HEK293 (cell line): ENCODE results near the gene MYLK.

Source experiments
- CTCF ChIA-PET: fragments of 350-600 bp; formaldehyde crosslinking; extraction: SDS; loops from one replicate; lab custom pipeline; 2021; ENCODE audit warnings: antibody characterized with exemption; lab: Yijun Ruan, JAX
- POLR2A ChIA-PET: fragments of 300-600 bp; formaldehyde crosslinking; extraction: SDS; loops from one replicate; lab custom pipeline; 2020; ENCODE audit warnings: antibody characterized with exemption, inconsistent platforms; lab: Yijun Ruan, JAX
- H3K27ac ChIP-seq: fragments of 200-500 bp; sonication (Bioruptor generic); 2 replicates; pipeline ENCODE4 v1.5.1; 2014; ENCODE audit warnings: low read depth, low read length, control low read depth, inconsistent platforms; ENCODE audit errors: extremely low read depth
- H3K36me3 ChIP-seq, 2 experiments: fragments of 200-500 bp in 1 of 2; sonication (Bioruptor generic) in 1 of 2; 1 replicate in 1 of 2; 2 replicates in 1 of 2; pipeline ENCODE4 v1.5.1; 2014 to 2017; ENCODE audit warnings: inconsistent platforms in 2 of 2, low read length in 2 of 2; ENCODE audit not compliant: control insufficient read depth in 2 of 2, insufficient read depth in 1 of 2
- H3K4me1 ChIP-seq: fragments of 200-500 bp; sonication (Bioruptor generic); 2 replicates; pipeline ENCODE4 v1.5.1; 2014; ENCODE audit warnings: mild to moderate bottlenecking, low read length, inconsistent platforms; ENCODE audit not compliant: control insufficient read depth, insufficient read depth
- H3K4me3 ChIP-seq: 2 replicates; pipeline ENCODE4 v1.5.1; 2011; ENCODE audit warnings: low read depth, mild to moderate bottlenecking, control low read depth, low read length, moderate library complexity
- H3K9me3 ChIP-seq: fragments of 200-500 bp; sonication (Bioruptor generic); 2 replicates; pipeline ENCODE4 v1.5.1; 2014; ENCODE audit warnings: low read depth, low read length, inconsistent platforms; ENCODE audit not compliant: control insufficient read depth, insufficient read depth
- AEBP2 ChIP-seq: fragments of 450-650 bp; formaldehyde crosslinking; IDR thresholded peaks from 2 replicates; pipeline ENCODE4 v1.5.1; 2016; ENCODE audit warnings: missing biosample characterization, missing genetic modification characterization, borderline replicate concordance
- IKZF3 ChIP-seq: fragments of 450-650 bp; IDR thresholded peaks from 2 replicates; pipeline ENCODE4 v1.5.0; 2018; ENCODE audit warnings: missing biosample characterization, mild to moderate bottlenecking, missing genetic modification characterization, moderate library complexity
- PRDM1 ChIP-seq: fragments of 450-650 bp; formaldehyde crosslinking; IDR thresholded peaks from 2 replicates; pipeline ENCODE4; 2016; ENCODE audit warnings: missing biosample characterization, missing genetic modification characterization
- ZBTB49 ChIP-seq: fragments of 450-650 bp; formaldehyde crosslinking; IDR thresholded peaks from 2 replicates; pipeline ENCODE4 v1.5.1; 2016; ENCODE audit warnings: missing biosample characterization, missing genetic modification characterization, low read depth
- ZBTB8A ChIP-seq: fragments of 450-650 bp; formaldehyde crosslinking; IDR thresholded peaks from 2 replicates; pipeline ENCODE4 v1.5.1; 2016; ENCODE audit warnings: missing biosample characterization, missing genetic modification characterization
- ZNF132 ChIP-seq: fragments of 450-650 bp; formaldehyde crosslinking; IDR thresholded peaks from 2 replicates; pipeline ENCODE4 v1.5.1; 2017; ENCODE audit warnings: missing biosample characterization, missing genetic modification characterization, borderline replicate concordance
- ZNF280D ChIP-seq: fragments of 450-650 bp; formaldehyde crosslinking; IDR thresholded peaks from 2 replicates; pipeline ENCODE4 v1.5.1; 2016; ENCODE audit warnings: missing biosample characterization, missing genetic modification characterization
- ZNF510 ChIP-seq: fragments of 450-650 bp; formaldehyde crosslinking; IDR thresholded peaks from 2 replicates; pipeline ENCODE4 v1.5.1; 2018; ENCODE audit warnings: mild to moderate bottlenecking, missing genetic modification characterization, missing biosample characterization; ENCODE audit not compliant: insufficient replicate concordance
- ZNF518A ChIP-seq: fragments of 450-650 bp; formaldehyde crosslinking; conservative IDR thresholded peaks from 2 replicates; pipeline ENCODE4 v1.5.1; 2016; ENCODE audit warnings: low read depth, missing biosample characterization, missing genetic modification characterization
- ZNF529 ChIP-seq: fragments of 450-650 bp; formaldehyde crosslinking; IDR thresholded peaks from 2 replicates; pipeline ENCODE4 v1.5.1; 2017; ENCODE audit warnings: missing genetic modification characterization, missing biosample characterization; ENCODE audit not compliant: insufficient replicate concordance
- ZNF596 ChIP-seq: fragments of 450-650 bp; IDR thresholded peaks from 2 replicates; pipeline ENCODE4 v1.5.0; 2018; ENCODE audit warnings: missing biosample characterization, mild to moderate bottlenecking, missing genetic modification characterization, moderate library complexity
- ZNF623 ChIP-seq: fragments of 450-650 bp; formaldehyde crosslinking; IDR thresholded peaks from 2 replicates; pipeline ENCODE4 v1.5.1; 2016; ENCODE audit warnings: missing biosample characterization, missing genetic modification characterization
- ZNF624 ChIP-seq: fragments of 450-650 bp; formaldehyde crosslinking; IDR thresholded peaks from 2 replicates; pipeline ENCODE4 v1.5.1; 2017; ENCODE audit warnings: missing biosample characterization, missing genetic modification characterization
- ZNF791 ChIP-seq: fragments of 450-650 bp; formaldehyde crosslinking; IDR thresholded peaks from 2 replicates; pipeline ENCODE4 v1.5.1; 2016; ENCODE audit warnings: missing biosample characterization, missing genetic modification characterization
- ZSCAN18 ChIP-seq: fragments of 450-650 bp; formaldehyde crosslinking; IDR thresholded peaks from 2 replicates; pipeline ENCODE4 v1.5.1; 2016; ENCODE audit warnings: missing biosample characterization, missing genetic modification characterization

Gene MYLK

GRCh38 chr3:123872621-123873020, 11.5 kb downstream of the MYLK start (continued):
- TF ChIP-seq PRDM1 (no peak), ZBTB49 (tag by site-specific recombination) (no peak), ZNF596 (tag by site-specific recombination) (no peak), ZNF623 (tag by site-specific recombination) (no peak), ZNF280D (tag by site-specific recombination) (no peak)

- CTCF ChIA-PET, result interaction anchor here (0.6 kb wide), 1 partner anchor 12 kb away, joined by 3 read pairs; no protein-coding TSS in a partner anchor
- H3K4me3 ChIP-seq, result no peak overlapping the region
These were observed 12.2 kb downstream of the MYLK start for GRCh38 chr3:123871946-123872345.

GRCh38 chr3:123870033-123870432, 14.1 kb downstream of the MYLK start:
- CTCF ChIA-PET, result interaction anchor here (0.6 to 0.7 kb wide), 2 partner anchors 11 to 123 kb away, joined by 3 read pairs; no protein-coding TSS in a partner anchor
- Histone ChIP-seq H3K4me3 (no peak overlapping the region), H3K27ac (no peak overlapping the region), H3K4me1 (no peaks in the 10 kb centered on the region), H3K36me3 (no peaks in the 10 kb centered on the region), H3K9me3 (no peaks in the 10 kb centered on the region)
- POLR2A ChIA-PET, result no interaction called here
- TF ChIP-seq ZNF510 (tag by site-specific recombination), result no peak
- no peak for TF ChIP-seq AEBP2 (tag by site-specific recombination)
- no peak for TF ChIP-seq ZBTB8A (tag by site-specific recombination)
- TF ChIP-seq ZNF132 (tag by site-specific recombination), result no peak
- TF ChIP-seq ZNF529 (tag by site-specific recombination), result no peak
- TF ChIP-seq IKZF3 (tag by site-specific recombination), result no peak
- TF ChIP-seq ZSCAN18 (tag by site-specific recombination), result no peak

More at GRCh38 chr3:123871946-123872345, 12.2 kb downstream of the MYLK start:
- no peak for TF ChIP-seq ZNF624 (tag by site-specific recombination)
- TF ChIP-seq ZNF791 (tag by site-specific recombination), result no peak
- no peak for TF ChIP-seq ZNF518A
- H3K9me3 ChIP-seq, result no peaks in the 10 kb centered on the region
- no peak overlapping the region for H3K27ac ChIP-seq
- H3K4me1 ChIP-seq, result no peaks in the 10 kb centered on the region
- POLR2A ChIA-PET, result no interaction called here
- no peaks in the 10 kb centered on the region for H3K36me3 ChIP-seq
